ENCODE measurements around the gene CYTH3. TPM values are rescaled to one million over a fixed set of nuclear protein-coding genes. Genes with fewer than 3 reads are reported as not detected.

The CYTH3 gene
- polyA plus RNA-seq, 2 of the 4 experiments (the other 2 are of a cell fraction), result 18.6 to 24.2 TPM

DNA sequence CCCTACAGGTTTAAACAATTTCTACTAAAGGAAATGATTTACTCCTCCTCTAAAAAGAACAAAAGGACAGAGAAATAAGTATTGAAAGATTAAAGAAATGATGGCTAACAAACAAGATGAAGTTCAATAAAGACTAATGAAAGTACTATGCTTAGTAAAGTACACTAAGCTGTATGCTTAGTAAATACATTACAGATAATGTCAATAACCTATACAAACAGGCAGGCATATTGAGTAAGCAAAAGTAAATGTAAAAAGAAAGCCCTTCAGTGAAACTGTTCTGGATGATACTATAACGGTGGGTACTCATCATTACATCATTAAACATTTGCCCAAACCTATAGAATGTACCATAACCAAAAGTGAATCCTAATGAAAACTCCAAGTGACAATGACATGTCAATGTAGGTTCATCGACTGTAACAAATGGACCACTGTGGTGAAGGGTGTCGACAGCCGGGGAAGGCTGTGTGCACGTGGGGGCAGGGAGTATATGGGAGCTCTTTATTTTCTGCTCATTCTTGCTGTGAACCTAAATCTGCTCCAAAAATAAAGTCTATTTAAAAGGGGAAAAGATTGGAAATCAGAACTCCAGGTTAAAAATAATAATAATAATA, 34.0 kb downstream of the CYTH3 start:
- DNase-seq (ENCODE audit: low read depth in 1 of 2, low spot score in 1 of 2) (no peak), FAIRE-seq (peak; percentile 82), ATAC-seq (no peak; a peak in 1 of 6 replicates)
- H3K27ac ChIP-seq, result no peak overlapping the region
- POLR2A ChIA-PET, result no interaction called here
- no peak for TF ChIP-seq BHLHE40 (IDR thresholded peaks at IDR 0.05; ENCODE audit: low read depth, low read length)
- no peak for TF ChIP-seq ZNF302 (CRISPR knock-in tag; IDR thresholded peaks at IDR 0.05)
- TF ChIP-seq TP53 (CRISPR knock-in tag; IDR thresholded peaks at IDR 0.05), result no peak
- TF ChIP-seq ZFP36 (IDR thresholded peaks at IDR 0.05; ENCODE audit: borderline replicate concordance, partially characterized antibody), result peak; percentile 19
- TF ChIP-seq CEBPB (IDR thresholded peaks at IDR 0.05), result peak in 1 of 2 experiments; percentile 16; a peak in 1 of 4 replicates
- CTCF ChIA-PET, result interaction anchor here (0.5 to 1.4 kb wide), 4 partner anchors 33 to 89 kb away, joined by 3 to 4 read pairs (median 3); no protein-coding TSS in a partner anchor
- 75% methylated on average over 5 of the region's 5 CpGs for WGBS (ENCODE audit: missing lambda C conversion rate)
- H3K4me1 ChIP-seq, result peaks cover 10% of the 10 kb centered on the region; the same call in 2 of the 3 replicates
- H3K4me2 ChIP-seq, result no peak overlapping the region; the same call in 2 of the 3 replicates
- no peak overlapping the region for H3K4me3 ChIP-seq
- no peaks in the 10 kb centered on the region for H3K9me3 ChIP-seq

DNA sequence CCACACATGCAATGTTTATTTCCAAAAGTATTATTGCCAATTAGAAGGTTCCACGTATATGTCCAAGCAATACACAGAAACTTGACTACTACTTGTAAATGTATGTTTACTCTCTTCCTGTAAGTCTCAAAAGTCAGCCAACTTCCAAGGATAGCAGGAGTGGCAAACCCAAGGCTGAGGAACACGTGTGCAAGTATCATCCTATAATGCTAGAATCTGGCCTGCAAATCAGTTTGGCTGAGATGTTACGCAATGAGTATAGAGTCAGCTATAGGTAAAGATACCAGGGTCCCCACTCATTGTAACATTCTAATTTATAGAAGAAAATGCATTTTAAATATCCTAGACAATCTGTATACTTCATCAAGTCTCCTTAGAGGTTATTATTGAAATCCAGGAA, 34.7 kb downstream of the CYTH3 start:
- no peak for ATAC-seq
- no peak for DNase-seq (ENCODE audit: low read depth in 1 of 2, low spot score in 1 of 2)
- ChIA-PET CTCF (interaction anchor here (0.7 to 1.1 kb wide), 2 partner anchors 34 to 86 kb away, joined by 3 to 6 read pairs; no protein-coding TSS in a partner anchor), POLR2A (no interaction called here)
- WGBS (ENCODE audit: missing lambda C conversion rate), result 89% methylated on average over 3 of the region's 3 CpGs
- H3K4me1 ChIP-seq, result peaks cover 14% of the 10 kb centered on the region; the same call in 2 of the 3 replicates
- no peak overlapping the region; the same call in 2 of the 3 replicates for H3K4me2 ChIP-seq
- no peak overlapping the region for H3K4me3 ChIP-seq
- no peak for FAIRE-seq
- no peaks in the 10 kb centered on the region for H3K9me3 ChIP-seq
- H3K27ac ChIP-seq, result no peak overlapping the region
- TF ChIP-seq CEBPB (IDR thresholded peaks at IDR 0.05) (peak; percentile 82 to 87; a peak in 3 of 4 replicates), ZSCAN20 (CRISPR knock-in tag; IDR thresholded peaks at IDR 0.05) (no peak), JUN (IDR thresholded peaks at IDR 0.05) (no peak), RNF2 (IDR thresholded peaks at IDR 0.05; ENCODE audit: borderline replicate concordance, low read depth) (no peak), RAD21 (conservative IDR thresholded peaks at IDR 0.05 in 1 of 2, IDR thresholded peaks at IDR 0.05 in 1 of 2) (no peak)

DNA sequence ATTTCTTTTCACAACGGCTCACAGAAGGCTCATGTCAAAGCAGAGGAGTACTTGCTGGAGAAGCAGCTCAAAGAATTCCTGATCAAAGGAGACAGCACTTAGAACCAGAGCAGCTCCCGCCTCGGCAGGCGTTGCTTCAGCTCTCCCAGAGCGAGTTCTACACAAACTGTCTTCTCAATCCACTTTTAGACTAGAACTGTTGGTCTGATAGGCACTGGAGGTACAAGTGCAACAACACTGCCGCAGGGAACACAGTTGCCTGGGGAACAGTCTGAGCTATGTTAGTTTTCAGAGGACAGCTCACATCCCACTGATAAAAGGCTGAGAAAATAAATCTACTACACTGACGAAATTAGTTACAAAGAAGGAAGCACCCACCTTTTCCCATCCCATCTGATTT, 35.4 kb downstream of the CYTH3 start:
- ChIA-PET POLR2A (no interaction called here), CTCF (interaction anchor here (1.1 to 1.5 kb wide), 2 partner anchors 71 to 86 kb away, joined by 3 to 6 read pairs; no protein-coding TSS in a partner anchor)
- DNase-seq (ENCODE audit: low read depth in 1 of 2, low spot score in 1 of 2) (no peak), ATAC-seq (no peak), FAIRE-seq (no peak)
- no peak overlapping the region for H3K27ac ChIP-seq
- H3K4me3 ChIP-seq, result no peak overlapping the region
- no peak overlapping the region for H3K4me2 ChIP-seq
- WGBS (ENCODE audit: missing lambda C conversion rate), result 92% methylated on average over 7 of the region's 7 CpGs
- peaks cover 18% of the 10 kb centered on the region; the same call in 2 of the 3 replicates for H3K4me1 ChIP-seq
- no peaks in the 10 kb centered on the region for H3K9me3 ChIP-seq
- no peak for TF ChIP-seq JUN (IDR thresholded peaks at IDR 0.05)
- TF ChIP-seq, protein P1, sequence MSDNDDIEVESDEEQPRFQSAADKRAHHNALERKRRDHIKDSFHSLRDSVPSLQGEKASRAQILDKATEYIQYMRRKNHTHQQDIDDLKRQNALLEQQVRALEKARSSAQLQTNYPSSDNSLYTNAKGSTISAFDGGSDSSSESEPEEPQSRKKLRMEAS (IDR thresholded peaks at IDR 0.05), result no peak
- TF ChIP-seq CBX8 (IDR thresholded peaks at IDR 0.05), result no peak

GRCh38 chr7:6235029-6235871, 37.2 kb downstream of the CYTH3 start:
- no peaks in the 10 kb centered on the region for H3K9me3 ChIP-seq
- ATAC-seq, result no peak
- no peak for FAIRE-seq
- no peak overlapping the region for H3K4me2 ChIP-seq
- POLR2A ChIA-PET, result no interaction called here
- no peak overlapping the region for H3K27ac ChIP-seq
- CTCF ChIA-PET, result interaction anchor here (0.9 to 1.1 kb wide), 4 partner anchors 17 to 88 kb away, joined by 3 to 4 read pairs (median 3); no protein-coding TSS in a partner anchor
- DNase-seq (ENCODE audit: low read depth in 1 of 2, low spot score in 1 of 2), result no peak
- H3K4me3 ChIP-seq, result no peak overlapping the region
- 83% methylated on average over 16 of the region's 16 CpGs for WGBS (ENCODE audit: missing lambda C conversion rate)
- TF ChIP-seq TFCP2L1 (CRISPR knock-in tag; IDR thresholded peaks at IDR 0.05) (no peak), EHMT2 (IDR thresholded peaks at IDR 0.05; ENCODE audit: low read depth) (no peak), NPAS2 (CRISPR knock-in tag; IDR thresholded peaks at IDR 0.05; ENCODE audit: borderline replicate concordance) (no peak), HDAC2 (IDR thresholded peaks at IDR 0.05) (no peak), CBX2 (IDR thresholded peaks at IDR 0.05; ENCODE audit: borderline replicate concordance, low read depth) (no peak), TP53 (CRISPR knock-in tag; IDR thresholded peaks at IDR 0.05) (no peak), EHF (CRISPR knock-in tag; IDR thresholded peaks at IDR 0.05) (no peak), POLR2AphosphoS2 (conservative IDR thresholded peaks at IDR 0.05; ENCODE audit: low read length) (no peak), RAD21 (conservative IDR thresholded peaks at IDR 0.05 in 1 of 2, IDR thresholded peaks at IDR 0.05 in 1 of 2) (no peak), SREBF2 (IDR thresholded peaks at IDR 0.05) (no peak), ZFP36 (IDR thresholded peaks at IDR 0.05; ENCODE audit: borderline replicate concordance, partially characterized antibody) (no peak)
- TF ChIP-seq, protein P2, sequence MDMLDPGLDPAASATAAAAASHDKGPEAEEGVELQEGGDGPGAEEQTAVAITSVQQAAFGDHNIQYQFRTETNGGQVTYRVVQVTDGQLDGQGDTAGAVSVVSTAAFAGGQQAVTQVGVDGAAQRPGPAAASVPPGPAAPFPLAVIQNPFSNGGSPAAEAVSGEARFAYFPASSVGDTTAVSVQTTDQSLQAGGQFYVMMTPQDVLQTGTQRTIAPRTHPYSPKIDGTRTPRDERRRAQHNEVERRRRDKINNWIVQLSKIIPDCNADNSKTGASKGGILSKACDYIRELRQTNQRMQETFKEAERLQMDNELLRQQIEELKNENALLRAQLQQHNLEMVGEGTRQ (IDR thresholded peaks at IDR 0.05), result no peak
- H3K4me1 ChIP-seq, result peaks cover 28% of the 10 kb centered on the region; the same call in 2 of the 3 replicates

Measured in A549 (cell line).